ENCODE data around the gene LHPP.

Gene LHPP

GRCh38 chr10:124515244-124515970 lies 53.8 kb downstream of the LHPP start:
- Histone ChIP-seq H3K9me2 (replicated peaks; ENCODE audit: control insufficient read depth, low read length) (no peaks in the 10 kb centered on the region), H3K4me2 (ENCODE audit: low read length) (no peak overlapping the region), H3K36me3 (ENCODE audit: control insufficient read depth, low read length) (no peaks in the 10 kb centered on the region), H4K20me1 (ENCODE audit: control insufficient read depth, insufficient read depth, low read depth, low read length) (no peaks in the 10 kb centered on the region), H3K27me3 (ENCODE audit: control insufficient read depth, low read length) (no peaks in the 10 kb centered on the region), H3K9me3 (ENCODE audit: control insufficient read depth, insufficient read depth, low read length) (no peaks in the 10 kb centered on the region), H3K4me3 (ENCODE audit: low read length) (no peak overlapping the region), H3F3A (ENCODE audit: control insufficient read depth, insufficient read depth) (no peaks in the 10 kb centered on the region), H3K27ac (ENCODE audit: low read depth, low read length) (no peak overlapping the region), H3K4me1 (ENCODE audit: control insufficient read depth, low read length) (no peaks in the 10 kb centered on the region), H3K79me2 (ENCODE audit: control insufficient read depth, low read length) (no peaks in the 10 kb centered on the region)
- TF ChIP-seq CTCF (IDR thresholded peaks at IDR 0.05; ENCODE audit: low read depth, low read length, poor library complexity, severe bottlenecking) (no peak), EZH2phosphoT487 (IDR thresholded peaks at IDR 0.05; ENCODE audit: borderline replicate concordance, low read length) (no peak)

DNA sequence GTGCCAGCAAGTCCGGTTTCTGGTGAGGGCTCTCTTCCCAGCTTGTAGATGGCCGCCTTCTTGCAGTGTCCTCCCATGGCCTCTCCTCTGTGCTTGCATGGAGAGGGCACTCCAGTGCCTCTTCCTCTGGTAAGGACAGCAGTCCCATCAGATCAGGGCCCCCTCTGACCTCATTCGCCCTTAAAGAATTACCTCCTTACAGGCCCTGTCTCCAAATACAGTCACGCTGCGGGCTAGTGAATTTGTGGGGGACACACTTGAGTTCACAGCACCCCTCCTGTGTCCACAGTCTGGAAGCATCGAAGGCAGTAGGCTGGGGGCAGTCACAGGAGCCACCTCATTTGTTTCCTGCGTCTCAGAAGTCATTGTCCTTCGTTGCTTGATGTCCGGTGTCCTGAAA lies 54.6 kb downstream of the LHPP start:
- Histone ChIP-seq H3K4me3 (ENCODE audit: low read length) (no peak overlapping the region), H4K20me1 (ENCODE audit: control insufficient read depth, insufficient read depth, low read depth, low read length) (no peaks in the 10 kb centered on the region), H3F3A (ENCODE audit: control insufficient read depth, insufficient read depth) (no peaks in the 10 kb centered on the region), H3K36me3 (ENCODE audit: control insufficient read depth, low read length) (no peaks in the 10 kb centered on the region), H3K79me2 (ENCODE audit: control insufficient read depth, low read length) (no peaks in the 10 kb centered on the region), H3K9me3 (ENCODE audit: control insufficient read depth, insufficient read depth, low read length) (no peaks in the 10 kb centered on the region), H3K4me1 (ENCODE audit: control insufficient read depth, low read length) (no peaks in the 10 kb centered on the region), H3K27ac (ENCODE audit: low read depth, low read length) (no peak overlapping the region), H3K4me2 (ENCODE audit: low read length) (no peak overlapping the region), H3K27me3 (ENCODE audit: control insufficient read depth, low read length) (no peaks in the 10 kb centered on the region), H3K9me2 (replicated peaks; ENCODE audit: control insufficient read depth, low read length) (no peaks in the 10 kb centered on the region)
- TF ChIP-seq CTCF (IDR thresholded peaks at IDR 0.05; ENCODE audit: low read depth, low read length, poor library complexity, severe bottlenecking): no peak
- no peak for TF ChIP-seq EZH2phosphoT487 (IDR thresholded peaks at IDR 0.05; ENCODE audit: borderline replicate concordance, low read length)

- TF ChIP-seq CTCF (IDR thresholded peaks at IDR 0.05; ENCODE audit: low read depth, low read length, poor library complexity, severe bottlenecking): no peak
- TF ChIP-seq EZH2phosphoT487 (IDR thresholded peaks at IDR 0.05; ENCODE audit: borderline replicate concordance, low read length): no peak
- Histone ChIP-seq H3K9me2 (replicated peaks; ENCODE audit: control insufficient read depth, low read length) (no peaks in the 10 kb centered on the region), H3K4me2 (ENCODE audit: low read length) (no peak overlapping the region), H3K4me1 (ENCODE audit: control insufficient read depth, low read length) (no peaks in the 10 kb centered on the region), H3K9me3 (ENCODE audit: control insufficient read depth, insufficient read depth, low read length) (no peaks in the 10 kb centered on the region), H3K27me3 (ENCODE audit: control insufficient read depth, low read length) (no peaks in the 10 kb centered on the region), H3K27ac (ENCODE audit: low read depth, low read length) (no peak overlapping the region), H3F3A (ENCODE audit: control insufficient read depth, insufficient read depth) (no peaks in the 10 kb centered on the region), H3K4me3 (ENCODE audit: low read length) (no peak overlapping the region), H3K36me3 (ENCODE audit: control insufficient read depth, low read length) (no peaks in the 10 kb centered on the region), H3K79me2 (ENCODE audit: control insufficient read depth, low read length) (no peaks in the 10 kb centered on the region), H4K20me1 (ENCODE audit: control insufficient read depth, insufficient read depth, low read depth, low read length) (no peaks in the 10 kb centered on the region)
Measured at GRCh38 chr10:124516746-124517397, 55.2 kb downstream of the LHPP start.
